ENCODE measurements around the gene ALDH9A1. TPM values are rescaled to one million over a fixed set of nuclear protein-coding genes. Genes with fewer than 3 reads are reported as not detected.

Gene ALDH9A1
- total and polyA plus RNA-seq, 2 of the 4 experiments (the other 2 are of a cell fraction) = 43.5 to 43.7 TPM

- peak overlapping the region; percentile 59 for H3K4me2 ChIP-seq (ENCODE audit: low read depth, low read length)
- no peak for TF ChIP-seq MAZ (IDR thresholded peaks at IDR 0.05; ENCODE audit: borderline replicate concordance, low read depth, low read length)
- TF ChIP-seq POLR2A (IDR thresholded peaks at IDR 0.05; ENCODE audit: low read depth, low read length) = no peak
- TF ChIP-seq CTCF (conservative IDR thresholded peaks at IDR 0.05; ENCODE audit: low read depth, low read length) = no peak
- H3K27ac ChIP-seq (ENCODE audit: insufficient read depth, low read length) = peak overlapping the region; percentile 94; the same call in 1 of the 2 replicates
- TSS peak; percentile 52 for BruUV-seq (replicated peaks)
- POLR2A ChIA-PET (ENCODE audit: unreplicated experiment) = no interaction called here
- H2AK9ac ChIP-seq (replicated peaks; ENCODE audit: low read depth, low read length, poor library complexity) = no peak overlapping the region
- H3K79me1 ChIP-seq (ENCODE audit: low read depth in 1 of 2, low read length in 2 of 2) = peaks cover 2 to 27% of the 10 kb centered on the region in 2 experiments; a peak in 3 of 4 replicates
- no peak overlapping the region for H3K18ac ChIP-seq (ENCODE audit: low read depth, low read length)
- no peaks in the 10 kb centered on the region for H3K4me1 ChIP-seq (ENCODE audit: control insufficient read depth, insufficient read depth, low read length)
- dilution Hi-C loops (cut with HindIII; ENCODE audit: low sequenced_read_pairs, unreplicated experiment) (no loop called here), in situ Hi-C loops (cut with MboI; ENCODE audit: low sequenced_read_pairs) (no loop called here), intact Hi-C loops (cut with micrococcal nuclease) (no loop called here)
- no peak overlapping the region for H2AFZ ChIP-seq (replicated peaks; ENCODE audit: low read length, poor library complexity)
- H3K23ac ChIP-seq (ENCODE audit: low read depth, low read length) = no peak overlapping the region
- H3K14ac ChIP-seq (replicated peaks; ENCODE audit: low read depth, low read length) = no peak overlapping the region
- H4K8ac ChIP-seq (ENCODE audit: low read depth in 2 of 2, low read length in 2 of 2) = peak overlapping the region in 1 of 2 experiments; percentile 35; a peak in 1 of 4 replicates
- no CpG with 5 or more reads among the region's 8 CpGs for WGBS, 2 experiments (ENCODE audit: extremely low coverage in 2 of 2, insufficient read length in 1 of 2)
- no peaks in the 10 kb centered on the region for H3K36me3 ChIP-seq (ENCODE audit: control insufficient read depth, insufficient read depth, low read length)
- no peak overlapping the region; the same call in 1 of the 2 replicates for H3K4ac ChIP-seq (ENCODE audit: low read depth, low read length)
- H3K56ac ChIP-seq (ENCODE audit: extremely low read depth, insufficient read depth, low read length) = no peak overlapping the region
- H2AK5ac ChIP-seq (ENCODE audit: low read depth, low read length) = 0 out of 2 replicates have a peak overlapping the region, but pooled peaks have one; percentile 29
- no peak overlapping the region for H2BK120ac ChIP-seq (ENCODE audit: low read depth, low read length)
- CTCF ChIA-PET = interaction anchor here (0.8 to 0.9 kb wide), 2 partner anchors 96 to 210 kb away, joined by 3 read pairs; no protein-coding TSS in a partner anchor
- no peak overlapping the region for H2BK15ac ChIP-seq (ENCODE audit: low read depth, low read length)
- no peak overlapping the region for H3K9ac ChIP-seq (ENCODE audit: low read depth, low read length)
- H2BK5ac ChIP-seq (ENCODE audit: low read depth, low read length, poor library complexity, severe bottlenecking) = no peak overlapping the region
- H3K27me3 ChIP-seq (ENCODE audit: control insufficient read depth, insufficient read depth, low read length) = no peaks in the 10 kb centered on the region
- H2BK20ac ChIP-seq (ENCODE audit: low read depth, low read length) = no peak overlapping the region
- H3K9me1 ChIP-seq (ENCODE audit: insufficient read depth, low read length) = no peaks in the 10 kb centered on the region
- no peaks in the 10 kb centered on the region for H3K9me3 ChIP-seq (ENCODE audit: control insufficient read depth, insufficient read depth, low read length)
- ATAC-seq (ENCODE audit: low read depth) (no peak), DNase-seq (no peak)
- H4K91ac ChIP-seq (ENCODE audit: insufficient read depth, low read depth, low read length) = no peak overlapping the region
- peak overlapping the region; percentile 70 for H3K4me3 ChIP-seq (ENCODE audit: insufficient read depth, low read depth, low read length)
- no peaks in the 10 kb centered on the region for H4K20me1 ChIP-seq (ENCODE audit: insufficient read depth, low read length)
- no peak overlapping the region for H4K5ac ChIP-seq (ENCODE audit: low read depth, low read length)
These were observed 876 bp downstream of the ALDH9A1 start for GRCh38 chr1:165697491-165697880.
